ENCODE data around the gene HIC1.

GRCh38 chr17:2083613-2084035 lies 28.7 kb downstream of the HIC1 start:
- TF ChIP-seq CTCF (IDR thresholded peaks at IDR 0.05) = no peak
- no peak for TF ChIP-seq EP300 (IDR thresholded peaks at IDR 0.05; ENCODE audit: low read depth)
- no peak for TF ChIP-seq POLR2A (IDR thresholded peaks at IDR 0.05)
